Calu3 (cell line): Measurements from ENCODE around the gene IGSF11. TPM values are rescaled to one million over a fixed set of nuclear protein-coding genes. Genes with fewer than 3 reads are reported as not detected.

Experiments used
- BruUV-seq: library from RNA; stranded (reverse); fragments of 400-500 nt; replicated peaks from 2 replicates; lab custom pipeline; 2021; lab: Mats Ljungman, UMichigan
- CTCF ChIA-PET: fragments of 300-600 bp; sonication (Branson Sonifier 250); formaldehyde crosslinking; loops from one replicate; lab custom pipeline; 2022; ENCODE audit warnings: antibody characterized with exemption; lab: Charles Lee
- DNase-seq: peaks from one replicate; pipeline ENCODE4 v3.0.0; 2022
- H3K27ac Mint-ChIP-seq: one replicate; pipeline ENCODE4 v1.8.0; 2022; ENCODE audit warnings: mixed read lengths; ENCODE audit not compliant: unreplicated experiment
- H3K27me3 Mint-ChIP-seq: one replicate; pipeline ENCODE4 v1.8.0; 2022; ENCODE audit warnings: mixed read lengths; ENCODE audit not compliant: unreplicated experiment
- H3K36me3 Mint-ChIP-seq: one replicate; pipeline ENCODE4 v1.8.0; 2022; ENCODE audit warnings: mild to moderate bottlenecking, moderate library complexity, mixed read lengths; ENCODE audit not compliant: insufficient read depth, unreplicated experiment
- H3K4me1 Mint-ChIP-seq: one replicate; pipeline ENCODE4 v1.8.0; 2022; ENCODE audit warnings: mild to moderate bottlenecking, low read depth, mixed read lengths; ENCODE audit not compliant: unreplicated experiment
- H3K4me3 Mint-ChIP-seq: one replicate; pipeline ENCODE4 v1.8.0; 2022; ENCODE audit warnings: mild to moderate bottlenecking, low read depth, moderate library complexity, mixed read lengths; ENCODE audit not compliant: unreplicated experiment
- H3K9me3 Mint-ChIP-seq: one replicate; pipeline ENCODE4 v1.8.0; 2022; ENCODE audit warnings: low read depth, mixed read lengths; ENCODE audit not compliant: unreplicated experiment
- CTCF ChIP-seq: fragments of 200-600 bp; IDR thresholded peaks from one replicate; pipeline ENCODE4 v1.8.0; 2022; ENCODE audit warnings: antibody characterized with exemption; ENCODE audit not compliant: unreplicated experiment
- intact Hi-C: fragments of 100-400 bp; cut with micrococcal nuclease; formaldehyde crosslinking; loops from one replicate; pipeline ENCODE4 v1.10.0; 2022; ENCODE audit not compliant: unreplicated experiment
- total RNA-seq: library from RNA; stranded (reverse); gene quantifications from 2 replicates; pipeline ENCODE4 v1.2.3, GENCODE V29; 2022

Gene IGSF11
- total RNA-seq, 1 experiment from 2014 or later, result 0.45 TPM

- H3K9me3 Mint-ChIP-seq, result no peaks in the 10 kb centered on the region
- TF ChIP-seq CTCF, result no peak
- intact Hi-C loops, result no loop called here
- no TSS peak for BruUV-seq
- no peaks in the 10 kb centered on the region for H3K27me3 Mint-ChIP-seq
- H3K4me3 Mint-ChIP-seq, result no peak overlapping the region
- no peak overlapping the region for H3K27ac Mint-ChIP-seq
- H3K36me3 Mint-ChIP-seq, result no peaks in the 10 kb centered on the region
- CTCF ChIA-PET, result no interaction called here
- H3K4me1 Mint-ChIP-seq, result no peaks in the 10 kb centered on the region
- DNase-seq, result no peak
Measured at GRCh38 chr3:118948146-118948545, 86.5 kb downstream of the IGSF11 start.

- Mint-ChIP-seq H3K27ac (no peak overlapping the region), H3K4me1 (no peaks in the 10 kb centered on the region), H3K4me3 (no peak overlapping the region), H3K9me3 (no peaks in the 10 kb centered on the region), H3K36me3 (no peaks in the 10 kb centered on the region), H3K27me3 (no peaks in the 10 kb centered on the region)
- no peak for DNase-seq
- intact Hi-C loops, result no loop called here
- TF ChIP-seq CTCF, result no peak
- BruUV-seq, result no TSS peak
- CTCF ChIA-PET, result no interaction called here
Measured at GRCh38 chr3:118946449-118946848, 88.2 kb downstream of the IGSF11 start.

GRCh38 chr3:118945834-118946233 lies 88.8 kb downstream of the IGSF11 start:
- no peak for DNase-seq
- no peaks in the 10 kb centered on the region for H3K36me3 Mint-ChIP-seq
- TF ChIP-seq CTCF, result no peak
- H3K9me3 Mint-ChIP-seq, result no peaks in the 10 kb centered on the region
- no peaks in the 10 kb centered on the region for H3K27me3 Mint-ChIP-seq
- intact Hi-C loops, result no loop called here
- H3K4me3 Mint-ChIP-seq, result no peak overlapping the region
- H3K4me1 Mint-ChIP-seq, result no peaks in the 10 kb centered on the region
- CTCF ChIA-PET, result interaction anchor here (0.6 kb wide), 1 partner anchor 77 kb away, joined by 6 read pairs; no protein-coding TSS in a partner anchor
- no TSS peak for BruUV-seq
- no peak overlapping the region for H3K27ac Mint-ChIP-seq

- TF ChIP-seq CTCF, result no peak
- Mint-ChIP-seq H3K36me3 (no peaks in the 10 kb centered on the region), H3K4me3 (no peak overlapping the region), H3K4me1 (peaks cover 4% of the 10 kb centered on the region), H3K9me3 (no peaks in the 10 kb centered on the region), H3K27ac (no peak overlapping the region), H3K27me3 (no peaks in the 10 kb centered on the region)
- no peak for DNase-seq
- intact Hi-C loops, result no loop called here
- CTCF ChIA-PET, result no interaction called here
- BruUV-seq, result no TSS peak
Measured at GRCh38 chr3:118943597-118943996, 91.0 kb downstream of the IGSF11 start.
